GM19043 (cell line): ENCODE results near the gene LIMCH1.
"Not testable (repeated sequence)": the region's sequence is repeated elsewhere in the genome, so short reads cannot be mapped to it uniquely, and the experiment has no call there.

Experiments used
- ATAC-seq: cut with Tn5 transposase; IDR thresholded peaks from one replicate; pipeline ENCODE4 v1.9.1; 2021; ENCODE audit warnings: low read depth; ENCODE audit not compliant: unreplicated experiment

Gene LIMCH1

GRCh38 chr4:41715155-41715554 lies 177.2 kb downstream of the LIMCH1 start:
- ATAC-seq, result no peak

DNA sequence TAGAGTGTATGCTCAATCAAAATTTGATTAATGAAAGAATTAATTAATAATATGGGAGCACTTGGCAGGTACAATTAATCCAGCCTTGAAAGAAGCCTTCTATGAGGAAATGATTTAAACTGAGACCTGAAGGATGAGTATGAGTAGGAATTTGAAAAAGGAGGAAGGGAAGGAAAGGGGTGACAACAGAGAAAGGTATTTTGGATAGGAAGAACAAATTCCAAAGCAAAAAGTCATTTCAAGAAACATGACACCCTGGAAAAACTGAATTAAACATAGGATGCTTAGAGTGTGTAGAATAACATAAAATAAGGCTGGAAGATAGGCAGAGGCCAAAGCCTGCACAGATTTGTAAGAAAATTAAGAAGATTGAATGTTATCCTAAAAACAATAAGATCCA lies 180.9 kb downstream of the LIMCH1 start:
- ATAC-seq, result no peak

DNA sequence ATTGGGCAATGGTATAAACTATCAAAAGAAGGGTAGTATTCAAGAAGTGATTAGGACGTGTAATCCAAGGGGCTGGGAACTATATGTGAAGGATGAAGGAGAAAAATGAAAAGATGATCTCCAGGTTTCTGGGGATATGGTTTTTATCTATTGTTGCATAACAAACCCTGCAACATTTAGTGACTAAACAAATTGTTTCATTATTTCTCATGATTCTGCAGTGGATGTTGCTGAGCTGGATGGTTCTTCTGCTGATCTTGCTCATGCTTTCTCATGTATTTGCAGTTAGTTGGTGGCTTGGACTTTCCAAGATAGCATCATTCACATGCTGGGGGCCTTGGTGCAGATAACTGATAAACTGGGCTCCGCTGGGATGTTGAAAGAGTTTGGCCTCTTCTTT lies 181.5 kb downstream of the LIMCH1 start:
- no peak for ATAC-seq

DNA sequence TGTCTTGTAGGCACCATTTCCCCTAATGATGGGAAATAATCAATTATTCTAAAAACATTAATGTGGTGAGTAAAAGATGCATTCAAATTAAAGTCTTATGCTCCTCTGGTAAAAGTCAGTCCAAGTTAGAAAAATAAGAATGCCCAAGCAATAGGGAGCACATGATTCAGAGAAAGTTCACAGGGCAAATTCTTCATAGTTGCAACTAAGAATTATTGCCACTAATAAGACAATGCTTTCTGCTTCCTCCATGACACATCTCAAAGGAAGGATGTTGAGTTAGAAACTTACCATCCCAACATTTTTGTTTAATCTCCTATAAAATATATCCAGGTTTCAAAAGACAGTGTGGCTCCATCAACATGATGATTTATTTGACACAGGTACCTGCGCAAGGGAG lies 184.2 kb downstream of the LIMCH1 start:
- ATAC-seq, result no peak

GRCh38 chr4:41723286-41723685 lies 185.3 kb downstream of the LIMCH1 start:
- no peak for ATAC-seq

DNA sequence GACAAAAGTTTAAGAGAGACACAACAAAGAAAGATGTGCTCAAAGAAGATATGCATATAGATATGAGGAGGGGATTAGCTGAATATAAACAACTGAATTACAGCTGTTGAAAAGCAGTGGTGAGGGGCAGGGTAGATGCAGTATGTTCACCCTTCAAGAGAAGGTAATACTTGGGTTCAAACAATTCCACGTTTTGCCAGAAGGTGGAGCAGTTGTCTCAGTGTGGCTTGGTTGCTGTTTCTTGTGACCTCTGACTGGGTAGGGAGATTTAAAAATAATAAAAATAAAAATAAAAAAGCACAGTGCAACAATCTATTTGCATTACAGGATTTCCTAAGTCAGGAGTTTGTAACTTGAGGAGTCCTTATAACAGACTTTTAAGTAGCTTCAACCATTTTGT lies 187.3 kb downstream of the LIMCH1 start:
- ATAC-seq, result no peak

DNA sequence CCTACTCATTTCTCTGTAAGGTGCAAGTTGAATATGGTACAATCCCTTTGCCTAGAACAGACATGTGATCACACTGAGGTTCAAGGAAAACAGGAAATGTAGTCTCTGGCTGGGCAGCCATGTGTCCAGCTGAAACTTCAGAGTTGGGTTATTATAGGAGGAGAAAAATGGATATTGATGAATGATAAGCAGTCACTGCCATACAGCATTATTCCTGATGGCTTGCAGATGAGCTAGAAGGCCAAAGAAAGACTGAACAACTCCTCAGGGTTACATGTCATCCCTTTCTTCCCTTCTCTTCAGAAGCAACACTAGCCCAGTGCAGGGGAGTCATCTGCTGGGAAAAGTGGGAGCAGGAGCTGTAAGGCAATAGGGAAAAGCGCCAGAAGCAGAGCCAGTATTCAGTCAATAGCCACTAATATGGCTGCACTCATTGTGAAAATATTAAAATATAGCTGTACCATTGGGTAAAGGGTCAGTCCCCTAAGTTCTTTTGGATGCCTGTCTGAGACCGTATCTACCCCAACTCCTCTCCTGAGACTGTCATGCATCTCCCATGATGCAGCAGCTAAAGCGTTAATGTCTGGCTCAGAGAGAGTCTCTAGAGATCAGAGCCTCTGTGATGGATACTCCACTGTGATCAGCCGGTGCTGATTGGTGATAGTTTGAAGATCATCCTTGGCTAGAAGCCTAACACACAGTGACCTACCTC lies 190.1 kb downstream of the LIMCH1 start:
- ATAC-seq, result no peak

DNA sequence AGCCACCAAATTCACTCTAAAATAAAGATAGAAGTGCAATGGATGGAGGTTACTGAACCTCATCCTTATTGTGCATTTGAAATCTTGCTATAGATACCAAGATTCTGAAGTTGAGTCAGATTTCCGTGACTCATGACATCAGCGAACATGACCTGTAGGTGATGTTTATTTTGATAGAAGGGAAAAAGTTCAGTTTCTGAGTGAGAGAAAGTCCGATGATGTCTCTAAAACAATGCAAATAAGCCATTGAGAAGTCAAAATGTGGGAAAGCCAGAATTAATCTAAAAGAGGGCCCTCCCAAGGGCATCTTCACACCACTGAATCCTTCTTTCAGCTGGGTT lies 190.6 kb downstream of the LIMCH1 start:
- ATAC-seq, result no peak

- no peak for ATAC-seq
These were observed 193.7 kb downstream of the LIMCH1 start for GRCh38 chr4:41731569-41732126.

DNA sequence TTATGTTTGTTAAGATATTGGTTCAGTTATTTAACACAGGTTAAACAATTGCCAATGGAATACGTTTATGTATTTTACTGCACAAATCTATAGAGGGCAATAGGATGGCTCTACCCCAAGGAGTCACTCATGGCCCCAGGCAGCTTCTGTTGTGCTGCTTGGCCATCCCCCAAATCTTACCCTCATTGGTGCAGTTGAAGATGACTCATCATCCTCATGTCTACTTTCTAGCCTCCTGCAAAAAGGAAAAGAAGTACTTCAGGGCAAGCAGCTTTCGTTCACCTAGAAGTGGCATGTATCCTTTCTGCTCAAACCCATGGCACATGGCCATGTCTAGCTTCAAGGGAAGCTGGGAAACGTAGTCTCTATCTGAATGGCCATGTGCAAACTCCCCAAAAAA lies 196.4 kb downstream of the LIMCH1 start:
- no peak for ATAC-seq

GRCh38 chr4:41737491-41737890 lies 199.5 kb downstream of the LIMCH1 start:
- ATAC-seq, result not testable (repeated sequence)

- ATAC-seq, result no peak
These were observed 203.4 kb downstream of the LIMCH1 start for GRCh38 chr4:41741354-41741753.

GRCh38 chr4:41744572-41745291 lies 206.8 kb downstream of the LIMCH1 start:
- ATAC-seq, result no peak

DNA sequence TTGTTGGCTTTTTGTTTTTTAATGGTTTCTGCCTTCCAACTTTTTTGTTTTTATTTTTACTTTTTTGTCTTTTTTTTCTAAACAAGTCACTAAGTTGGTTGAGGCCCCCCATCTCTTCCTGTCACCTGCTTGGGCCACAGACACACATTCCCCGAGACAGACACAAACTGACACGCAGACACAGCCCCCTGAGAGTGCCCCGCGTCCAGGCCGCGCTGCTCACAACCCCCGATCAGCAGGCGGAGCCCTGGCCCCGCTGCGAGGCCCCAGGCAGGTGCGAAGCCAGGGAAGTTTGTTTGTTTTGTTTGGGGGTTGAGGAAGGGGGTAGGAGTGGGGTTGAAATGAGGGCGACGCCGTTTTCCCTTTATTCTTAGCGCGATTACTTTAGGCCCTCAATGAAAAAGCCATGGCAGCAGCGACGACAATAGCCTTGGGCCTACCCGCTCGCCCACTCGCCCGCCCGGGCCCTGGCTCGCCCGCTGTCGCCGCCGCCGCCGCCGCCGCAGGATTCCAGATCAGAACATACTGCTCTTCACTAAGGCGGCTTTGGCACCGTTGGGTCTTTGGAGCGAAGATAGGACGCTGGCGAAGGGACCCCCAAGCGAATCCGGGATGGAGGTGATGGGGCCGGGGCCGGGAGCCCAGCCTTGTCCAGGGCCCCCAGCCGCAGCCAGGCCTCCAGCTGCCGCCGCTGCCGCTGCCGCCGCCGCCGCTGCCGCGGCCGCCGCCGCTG lies 207.5 kb downstream of the LIMCH1 start:
- ATAC-seq, result no peak

DNA sequence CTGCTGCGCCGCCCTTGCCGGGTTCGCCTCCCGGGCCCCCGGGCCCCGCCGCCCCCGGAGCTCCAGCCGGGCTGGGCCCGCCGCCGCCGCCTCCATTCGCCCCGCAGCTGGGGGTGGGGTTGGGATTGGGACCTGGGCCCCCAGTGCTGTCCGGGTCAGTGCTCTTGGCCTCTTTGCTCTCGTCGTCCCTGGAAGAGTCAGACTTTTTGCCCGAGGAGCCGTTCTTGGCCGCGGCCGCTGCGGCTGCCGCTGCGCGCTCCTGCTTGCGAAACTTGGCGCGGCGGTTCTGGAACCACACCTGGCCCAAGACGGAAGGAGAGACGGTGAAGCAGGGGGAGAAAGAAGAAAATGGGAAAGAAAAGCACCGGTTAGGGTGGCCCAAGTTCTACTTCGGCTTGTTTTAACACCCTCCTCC lies 208.1 kb downstream of the LIMCH1 start:
- ATAC-seq, result no peak

- ATAC-seq, result no peak
These were observed 208.7 kb downstream of the LIMCH1 start for GRCh38 chr4:41746440-41747229.

DNA sequence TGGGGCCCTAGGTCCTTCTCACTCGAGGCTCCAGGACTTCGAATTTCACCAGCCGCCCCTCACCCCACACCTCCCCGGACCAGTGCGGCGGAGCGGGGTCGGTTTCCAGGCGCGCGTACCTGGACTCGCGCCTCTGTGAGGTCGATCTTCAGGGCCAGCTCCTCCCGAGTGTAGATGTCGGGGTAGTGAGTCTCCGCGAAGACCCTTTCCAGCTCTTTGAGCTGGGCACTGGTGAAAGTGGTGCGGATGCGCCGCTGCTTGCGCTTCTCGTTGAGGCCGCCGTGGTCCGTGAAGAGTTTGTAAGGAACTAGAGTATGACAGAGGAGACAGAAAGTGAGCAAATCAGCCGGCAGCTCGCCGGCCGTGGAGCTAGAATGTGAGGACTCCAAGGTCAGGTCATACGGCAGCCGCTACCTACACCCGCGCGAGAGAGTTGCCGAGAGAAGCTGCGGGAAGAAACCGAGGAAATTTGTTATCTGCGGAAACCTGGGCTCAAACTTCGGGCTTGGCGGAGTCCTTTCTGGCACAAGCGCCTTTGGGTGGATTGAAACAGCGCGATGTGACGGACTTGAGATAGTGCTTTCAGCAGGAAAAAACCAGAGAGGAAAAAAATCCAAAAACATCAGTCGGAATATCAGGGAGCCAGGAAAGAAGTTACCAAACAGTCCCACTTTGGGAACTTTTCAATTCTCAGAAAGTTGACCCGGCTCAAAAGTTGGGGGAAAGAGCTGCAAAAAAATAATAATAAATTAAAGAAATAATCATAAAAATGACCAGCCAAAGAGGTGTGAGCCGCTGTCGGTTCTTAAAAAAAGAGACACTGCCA lies 209.5 kb downstream of the LIMCH1 start:
- no peak for ATAC-seq

DNA sequence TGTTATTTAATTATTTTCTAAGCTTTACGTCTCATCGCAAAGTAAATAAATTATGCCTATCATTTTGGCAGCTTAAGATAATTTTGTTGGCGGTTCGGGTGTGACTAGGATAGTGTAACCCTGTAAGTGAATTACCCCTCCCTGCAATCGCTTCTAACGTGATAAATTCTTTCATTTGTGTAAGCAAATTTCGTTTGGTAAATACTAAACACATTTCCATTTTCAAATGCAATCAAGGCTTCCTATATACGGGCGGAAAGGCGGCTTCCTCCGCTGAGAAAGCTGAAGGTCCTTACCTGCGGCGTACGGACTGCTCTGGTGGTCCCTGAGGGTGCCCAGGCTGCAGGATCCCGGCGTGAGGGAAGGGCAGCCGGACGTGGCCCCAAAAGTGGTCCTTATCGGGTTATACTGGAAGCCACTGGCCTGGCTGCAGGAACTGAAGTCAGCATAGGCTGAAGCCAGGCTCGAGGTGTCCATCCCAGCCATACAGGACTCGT lies 210.2 kb downstream of the LIMCH1 start:
- ATAC-seq, result no peak
